ENCODE measurements around the gene FAM200B. TPM values are rescaled to one million over a fixed set of nuclear protein-coding genes. Genes with fewer than 3 reads are reported as not detected.

FAM200B gene
- total RNA-seq, 1 donor from 2014 or later, result 43.6 TPM

DNA sequence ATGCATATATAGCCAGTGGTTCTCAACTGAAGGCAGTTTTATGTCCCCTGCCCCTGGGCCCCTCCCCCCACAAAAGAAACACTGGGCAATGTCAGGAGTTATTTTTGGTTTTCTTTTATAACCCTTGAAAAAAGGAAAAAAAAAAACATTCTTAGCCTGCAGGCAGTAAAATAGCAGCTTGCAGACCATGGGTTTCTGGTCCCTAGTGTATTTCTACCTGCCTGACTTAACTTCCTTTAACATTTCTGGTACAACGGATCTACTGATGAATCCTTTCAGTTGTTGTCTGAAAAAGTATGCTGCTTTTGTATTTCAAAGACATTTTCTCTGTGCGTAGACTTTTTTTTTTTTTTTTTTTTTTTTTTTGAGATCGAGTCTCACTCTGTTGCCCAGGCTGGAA lies 11.1 kb upstream of the FAM200B start:
- no peaks in the 10 kb centered on the region for H3K4me1 Mint-ChIP-seq (ENCODE audit: unreplicated experiment)
- H3K9me3 Mint-ChIP-seq, result no peaks in the 10 kb centered on the region
- H3K27me3 Mint-ChIP-seq, result no peaks in the 10 kb centered on the region
- H3K4me3 Mint-ChIP-seq, result no peak overlapping the region
- peaks cover 17% of the 10 kb centered on the region for H3K36me3 Mint-ChIP-seq
- no peak for DNase-seq (ENCODE audit: extremely low spot score, unreplicated experiment)
- peak overlapping the region; percentile 48 for H3K27ac Mint-ChIP-seq
- TF ChIP-seq, protein P1, sequence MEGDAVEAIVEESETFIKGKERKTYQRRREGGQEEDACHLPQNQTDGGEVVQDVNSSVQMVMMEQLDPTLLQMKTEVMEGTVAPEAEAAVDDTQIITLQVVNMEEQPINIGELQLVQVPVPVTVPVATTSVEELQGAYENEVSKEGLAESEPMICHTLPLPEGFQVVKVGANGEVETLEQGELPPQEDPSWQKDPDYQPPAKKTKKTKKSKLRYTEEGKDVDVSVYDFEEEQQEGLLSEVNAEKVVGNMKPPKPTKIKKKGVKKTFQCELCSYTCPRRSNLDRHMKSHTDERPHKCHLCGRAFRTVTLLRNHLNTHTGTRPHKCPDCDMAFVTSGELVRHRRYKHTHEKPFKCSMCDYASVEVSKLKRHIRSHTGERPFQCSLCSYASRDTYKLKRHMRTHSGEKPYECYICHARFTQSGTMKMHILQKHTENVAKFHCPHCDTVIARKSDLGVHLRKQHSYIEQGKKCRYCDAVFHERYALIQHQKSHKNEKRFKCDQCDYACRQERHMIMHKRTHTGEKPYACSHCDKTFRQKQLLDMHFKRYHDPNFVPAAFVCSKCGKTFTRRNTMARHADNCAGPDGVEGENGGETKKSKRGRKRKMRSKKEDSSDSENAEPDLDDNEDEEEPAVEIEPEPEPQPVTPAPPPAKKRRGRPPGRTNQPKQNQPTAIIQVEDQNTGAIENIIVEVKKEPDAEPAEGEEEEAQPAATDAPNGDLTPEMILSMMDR (conservative IDR thresholded peaks at IDR 0.05), result no peak

GRCh38 chr4:15672101-15672500 lies 9.5 kb upstream of the FAM200B start:
- TF ChIP-seq, protein P1 (conservative IDR thresholded peaks at IDR 0.05), result no peak
- Mint-ChIP-seq H3K27ac (no peak overlapping the region), H3K9me3 (no peaks in the 10 kb centered on the region), H3K27me3 (no peaks in the 10 kb centered on the region), H3K4me3 (no peak overlapping the region), H3K36me3 (peaks cover 14% of the 10 kb centered on the region), H3K4me1 (ENCODE audit: unreplicated experiment) (no peaks in the 10 kb centered on the region)
- no peak for DNase-seq (ENCODE audit: extremely low spot score, unreplicated experiment)

DNA sequence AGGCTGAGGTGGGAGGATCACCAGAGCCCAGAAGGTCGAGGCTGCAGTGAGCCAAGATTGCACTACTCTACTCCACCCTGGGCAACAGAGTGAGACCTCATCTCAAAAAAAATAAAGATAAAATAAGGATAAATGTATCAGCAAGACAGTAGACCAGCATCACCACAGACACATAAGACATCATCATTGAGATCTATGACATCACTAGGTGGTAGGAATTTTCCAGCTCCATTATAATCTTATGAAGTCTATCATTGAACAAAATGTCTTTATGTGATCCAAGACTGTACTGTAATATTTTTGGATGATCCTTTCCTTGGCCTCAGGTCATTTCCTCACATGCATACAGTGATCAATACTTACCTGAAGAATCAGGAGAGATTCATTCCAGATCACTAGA lies 8.3 kb upstream of the FAM200B start:
- Mint-ChIP-seq H3K4me1 (ENCODE audit: unreplicated experiment) (peaks cover 7% of the 10 kb centered on the region), H3K9me3 (no peaks in the 10 kb centered on the region), H3K4me3 (no peak overlapping the region), H3K36me3 (peaks cover 20% of the 10 kb centered on the region), H3K27me3 (no peaks in the 10 kb centered on the region), H3K27ac (no peak overlapping the region)
- TF ChIP-seq, protein P1 (conservative IDR thresholded peaks at IDR 0.05), result no peak
- DNase-seq (ENCODE audit: extremely low spot score, unreplicated experiment), result no peak

DNA sequence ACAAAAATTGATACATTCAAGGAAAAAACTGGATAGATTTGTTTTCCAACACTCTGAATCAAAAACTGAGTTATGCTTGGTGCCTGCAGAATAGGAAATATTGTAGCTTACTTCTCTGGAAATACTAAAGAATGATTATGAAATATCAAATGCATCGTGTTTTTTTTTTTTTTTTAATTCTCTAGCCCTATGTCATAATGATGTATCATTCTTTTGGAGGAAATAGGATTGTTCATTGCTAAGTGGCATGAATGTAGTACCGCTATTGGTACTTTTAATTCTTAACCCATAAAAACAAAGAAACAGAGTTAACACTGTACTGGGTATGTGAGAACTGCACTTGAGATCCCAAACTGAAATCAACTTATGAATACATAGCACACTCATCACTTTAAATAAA lies 7.6 kb upstream of the FAM200B start:
- Mint-ChIP-seq H3K27me3 (no peaks in the 10 kb centered on the region), H3K27ac (no peak overlapping the region), H3K4me3 (no peak overlapping the region), H3K36me3 (peaks cover 20% of the 10 kb centered on the region), H3K4me1 (ENCODE audit: unreplicated experiment) (peaks cover 7% of the 10 kb centered on the region), H3K9me3 (no peaks in the 10 kb centered on the region)
- DNase-seq (ENCODE audit: extremely low spot score, unreplicated experiment), result no peak
- TF ChIP-seq, protein P1 (conservative IDR thresholded peaks at IDR 0.05), result no peak

- TF ChIP-seq, protein P1 (conservative IDR thresholded peaks at IDR 0.05), result no peak
- no peak overlapping the region for H3K4me3 Mint-ChIP-seq
- no peaks in the 10 kb centered on the region for H3K27me3 Mint-ChIP-seq
- peaks cover 25% of the 10 kb centered on the region for H3K36me3 Mint-ChIP-seq
- H3K27ac Mint-ChIP-seq, result no peak overlapping the region
- no peaks in the 10 kb centered on the region for H3K9me3 Mint-ChIP-seq
- peaks cover 12% of the 10 kb centered on the region for H3K4me1 Mint-ChIP-seq (ENCODE audit: unreplicated experiment)
- no peak for DNase-seq (ENCODE audit: extremely low spot score, unreplicated experiment)
Observed at GRCh38 chr4:15674926-15675325, 6.7 kb upstream of the FAM200B start.

DNA sequence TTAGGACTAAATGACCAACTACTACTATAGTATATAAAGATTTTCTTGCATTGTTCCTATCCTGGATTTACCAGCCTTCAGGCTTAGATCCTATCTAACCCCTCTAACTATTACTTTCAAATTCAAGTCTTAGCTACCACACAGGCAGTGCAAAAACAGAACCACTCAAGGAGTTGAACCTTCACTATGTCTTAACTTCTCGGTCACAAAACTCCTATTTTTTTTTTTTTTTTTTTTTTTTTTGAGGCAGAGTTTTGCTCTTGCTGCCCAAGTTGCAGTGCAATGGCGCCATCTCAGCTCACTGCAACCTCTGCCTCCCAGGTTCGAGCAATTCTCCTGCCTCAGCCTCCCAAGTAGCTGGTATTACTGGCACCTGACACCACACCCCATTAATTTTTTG lies 6.3 kb upstream of the FAM200B start:
- TF ChIP-seq, protein P1 (conservative IDR thresholded peaks at IDR 0.05), result no peak
- H3K4me1 Mint-ChIP-seq (ENCODE audit: unreplicated experiment), result peaks cover 15% of the 10 kb centered on the region
- no peak overlapping the region for H3K27ac Mint-ChIP-seq
- no peak overlapping the region for H3K4me3 Mint-ChIP-seq
- no peaks in the 10 kb centered on the region for H3K27me3 Mint-ChIP-seq
- no peak for DNase-seq (ENCODE audit: extremely low spot score, unreplicated experiment)
- no peaks in the 10 kb centered on the region for H3K9me3 Mint-ChIP-seq
- H3K36me3 Mint-ChIP-seq, result peaks cover 27% of the 10 kb centered on the region
